Astrocyte of the cerebellum (primary cell): ENCODE results near the gene ACRBP.

ENCODE experiments used
- DNase-seq: peaks from one replicate; pipeline ENCODE4 v3.0.0-alpha.2; 2011; ENCODE audit warnings: low read depth
- H3K4me3 ChIP-seq: 2 replicates; pipeline ENCODE4 v1.5.1; 2011; ENCODE audit warnings: mild to moderate bottlenecking, low read depth, low read length, moderate library complexity
- CTCF ChIP-seq: IDR thresholded peaks from 2 replicates; pipeline ENCODE4 v1.5.1; 2012; ENCODE audit warnings: low read length, low read depth, moderate library complexity, mild to moderate bottlenecking; ENCODE audit errors: missing control alignments
- in situ Hi-C: cut with HindIII; loops from 2 replicates; pipeline ENCODE4 v1.10.0; 2017; ENCODE audit warnings: low sequenced_read_pairs

The ACRBP gene

GRCh38 chr12:6667559-6668210 lies 20.5 kb upstream of the ACRBP start:
- H3K4me3 ChIP-seq, result no peak overlapping the region
- TF ChIP-seq CTCF, result peak; percentile 11
- no peak for DNase-seq
- in situ Hi-C loops, result loop anchor here (5.0 kb wide), 1 partner anchor 65 kb away; no protein-coding TSS in a partner anchor

GRCh38 chr12:6666211-6666610 lies 19.0 kb upstream of the ACRBP start:
- peak; percentile 44 for DNase-seq
- no peak overlapping the region for H3K4me3 ChIP-seq
- TF ChIP-seq CTCF, result no peak
- in situ Hi-C loops, result loop anchor here (5.0 kb wide), 1 partner anchor 66 kb away; no protein-coding TSS in a partner anchor

GRCh38 chr12:6664902-6665301 lies 17.7 kb upstream of the ACRBP start:
- no peak for TF ChIP-seq CTCF
- in situ Hi-C loops, result loop anchor here (5.0 kb wide), 1 partner anchor 67 kb away; no protein-coding TSS in a partner anchor
- DNase-seq, result no peak
- H3K4me3 ChIP-seq, result no peak overlapping the region

- H3K4me3 ChIP-seq, result peak within 1 kb of the TSS; percentile 69
- in situ Hi-C loops, result no loop called here
- TF ChIP-seq CTCF, result no peak
- peak; percentile 97 for DNase-seq
Measured at GRCh38 chr12:6662906-6663742, 15.9 kb upstream of the ACRBP start, which contains the start of gene ING4. Gene ING4, minus strand, starts transcription at chr12:6663119. Its CDS starts 18 bp downstream, at chr12:6663101.

- in situ Hi-C loops, result no loop called here
- DNase-seq, result no peak
Measured at GRCh38 chr12:6662602-6662905, 15.3 kb upstream of the ACRBP start.

GRCh38 chr12:6653987-6654386 lies 6.8 kb upstream of the ACRBP start:
- no peak overlapping the region for H3K4me3 ChIP-seq
- no peak for TF ChIP-seq CTCF
- in situ Hi-C loops, result no loop called here
- no peak for DNase-seq

More at GRCh38 chr12:6662602-6662905, 15.3 kb upstream of the ACRBP start:
- TF ChIP-seq CTCF, result no peak
- H3K4me3 ChIP-seq, result peak overlapping the region; percentile 69
